Gastrocnemius medialis (tissue), 4 donors: ENCODE results near the gene GAS7.

Experiments
- POLR2A ChIP-seq, 2 donors: fragments of 450-650 bp; IDR thresholded peaks; one replicate each; pipeline ENCODE4 v1.6.1; 2017; ENCODE audit warnings: antibody characterized with exemption in 2 of 2, mild to moderate bottlenecking in 2 of 2, moderate library complexity in 2 of 2
- TF ChIP-seq, protein P1 (sequence below), 5 experiments: fragments of 450-650 bp in 3 of 5; fragments of 200-600 bp in 2 of 5; sonication (generic) in 2 of 5; IDR thresholded peaks in 4 of 5; conservative IDR thresholded peaks in 1 of 5; 1 replicate in 4 of 5; 2 replicates in 1 of 5; pipeline ENCODE4 v1.5.1; 2016 to 2019; ENCODE audit warnings: antibody characterized with exemption in 5 of 5, mild to moderate bottlenecking in 3 of 5, moderate library complexity in 3 of 5

DNA sequence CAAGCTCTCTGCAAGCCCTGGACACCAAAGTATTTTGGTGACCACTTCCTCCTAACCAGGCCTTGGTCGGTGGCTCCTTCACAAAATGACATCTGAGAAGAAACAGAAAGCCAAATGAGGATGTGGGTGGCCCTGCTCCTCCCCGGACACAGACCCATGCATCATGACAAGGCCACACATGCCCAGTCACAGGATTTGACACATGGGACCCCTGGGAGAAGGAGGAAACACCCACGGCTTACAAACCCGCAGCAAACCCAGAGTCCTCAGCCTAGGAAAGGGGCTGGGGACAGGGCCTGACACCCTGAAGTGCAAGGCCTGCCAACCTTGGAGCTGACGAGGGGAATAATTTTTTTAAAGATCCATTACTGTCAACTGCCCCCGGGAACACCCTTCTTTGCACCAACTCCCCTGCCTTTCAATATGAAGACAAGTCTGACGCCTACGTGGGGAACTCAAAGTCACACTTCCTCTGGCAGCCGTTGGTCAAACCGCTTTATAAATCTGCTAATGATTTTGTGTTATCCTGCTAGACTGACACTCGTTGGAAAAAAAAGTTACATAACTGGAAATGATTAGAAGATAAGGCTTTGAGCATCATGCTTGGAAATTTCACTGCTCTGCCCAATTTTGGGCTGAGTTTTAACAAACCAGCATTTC, 41.3 kb downstream of the GAS7 start:
- TF ChIP-seq, protein P1, sequence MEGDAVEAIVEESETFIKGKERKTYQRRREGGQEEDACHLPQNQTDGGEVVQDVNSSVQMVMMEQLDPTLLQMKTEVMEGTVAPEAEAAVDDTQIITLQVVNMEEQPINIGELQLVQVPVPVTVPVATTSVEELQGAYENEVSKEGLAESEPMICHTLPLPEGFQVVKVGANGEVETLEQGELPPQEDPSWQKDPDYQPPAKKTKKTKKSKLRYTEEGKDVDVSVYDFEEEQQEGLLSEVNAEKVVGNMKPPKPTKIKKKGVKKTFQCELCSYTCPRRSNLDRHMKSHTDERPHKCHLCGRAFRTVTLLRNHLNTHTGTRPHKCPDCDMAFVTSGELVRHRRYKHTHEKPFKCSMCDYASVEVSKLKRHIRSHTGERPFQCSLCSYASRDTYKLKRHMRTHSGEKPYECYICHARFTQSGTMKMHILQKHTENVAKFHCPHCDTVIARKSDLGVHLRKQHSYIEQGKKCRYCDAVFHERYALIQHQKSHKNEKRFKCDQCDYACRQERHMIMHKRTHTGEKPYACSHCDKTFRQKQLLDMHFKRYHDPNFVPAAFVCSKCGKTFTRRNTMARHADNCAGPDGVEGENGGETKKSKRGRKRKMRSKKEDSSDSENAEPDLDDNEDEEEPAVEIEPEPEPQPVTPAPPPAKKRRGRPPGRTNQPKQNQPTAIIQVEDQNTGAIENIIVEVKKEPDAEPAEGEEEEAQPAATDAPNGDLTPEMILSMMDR (IDR thresholded peaks at IDR 0.05 in 4 of 5, conservative IDR thresholded peaks at IDR 0.05 in 1 of 5), result no peak
- TF ChIP-seq POLR2A (IDR thresholded peaks at IDR 0.05), result peak in 1 of 2 donors; percentile 25
